D341Med (cell line): ENCODE data around the gene KCNK7.
"Not testable (repeated sequence)": the region's sequence is repeated elsewhere in the genome, so short reads cannot be mapped to it uniquely, and the experiment has no call there.

Experiments
- DNase-seq: peaks from one replicate; pipeline ENCODE4 v3.0.0; 2012; ENCODE audit warnings: low spot score

Gene KCNK7, protein sequence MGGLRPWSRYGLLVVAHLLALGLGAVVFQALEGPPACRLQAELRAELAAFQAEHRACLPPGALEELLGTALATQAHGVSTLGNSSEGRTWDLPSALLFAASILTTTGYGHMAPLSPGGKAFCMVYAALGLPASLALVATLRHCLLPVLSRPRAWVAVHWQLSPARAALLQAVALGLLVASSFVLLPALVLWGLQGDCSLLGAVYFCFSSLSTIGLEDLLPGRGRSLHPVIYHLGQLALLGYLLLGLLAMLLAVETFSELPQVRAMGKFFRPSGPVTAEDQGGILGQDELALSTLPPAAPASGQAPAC

GRCh38 chr11:65595543-65596281 lies at the start of gene KCNK7:
TSS of gene KCNK7 (minus strand) at chr11:65595800. CDS start at chr11:65595772, 28 bp downstream.
- DNase-seq = no peak

- DNase-seq = no peak
Observed at GRCh38 chr11:65644837-65645236, 49.2 kb upstream of the KCNK7 start.

DNA sequence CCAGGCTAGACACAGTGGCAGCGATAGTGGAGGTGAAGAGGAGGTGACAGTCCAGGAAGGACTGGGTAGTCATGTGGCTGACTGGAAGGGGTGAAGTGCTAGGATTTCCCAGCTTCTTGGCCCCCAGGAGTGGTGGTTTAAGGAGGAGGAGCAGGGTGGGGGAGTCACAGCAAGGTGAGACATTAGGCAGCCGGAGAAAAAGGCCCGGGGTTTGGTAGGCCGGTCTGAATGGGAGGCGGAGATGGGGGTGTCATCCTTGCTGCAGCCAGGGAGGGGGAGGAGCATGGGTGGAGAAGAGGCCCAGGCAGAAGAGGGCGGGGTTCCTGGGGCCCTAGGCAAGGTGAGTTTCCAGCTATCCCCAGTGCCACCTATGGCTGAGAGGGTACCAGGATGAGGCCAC lies 48.4 kb upstream of the KCNK7 start:
- DNase-seq = no peak

- no peak for DNase-seq
Observed at GRCh38 chr11:65642014-65642671, 46.5 kb upstream of the KCNK7 start.

- DNase-seq = no peak
Observed at GRCh38 chr11:65641297-65642013, 45.9 kb upstream of the KCNK7 start.

- DNase-seq = no peak
Observed at GRCh38 chr11:65640483-65641296, 45.1 kb upstream of the KCNK7 start.

GRCh38 chr11:65639623-65640482 lies 44.3 kb upstream of the KCNK7 start:
- no peak for DNase-seq

GRCh38 chr11:65639228-65639597 lies 43.6 kb upstream of the KCNK7 start:
- not testable (repeated sequence) for DNase-seq

DNA sequence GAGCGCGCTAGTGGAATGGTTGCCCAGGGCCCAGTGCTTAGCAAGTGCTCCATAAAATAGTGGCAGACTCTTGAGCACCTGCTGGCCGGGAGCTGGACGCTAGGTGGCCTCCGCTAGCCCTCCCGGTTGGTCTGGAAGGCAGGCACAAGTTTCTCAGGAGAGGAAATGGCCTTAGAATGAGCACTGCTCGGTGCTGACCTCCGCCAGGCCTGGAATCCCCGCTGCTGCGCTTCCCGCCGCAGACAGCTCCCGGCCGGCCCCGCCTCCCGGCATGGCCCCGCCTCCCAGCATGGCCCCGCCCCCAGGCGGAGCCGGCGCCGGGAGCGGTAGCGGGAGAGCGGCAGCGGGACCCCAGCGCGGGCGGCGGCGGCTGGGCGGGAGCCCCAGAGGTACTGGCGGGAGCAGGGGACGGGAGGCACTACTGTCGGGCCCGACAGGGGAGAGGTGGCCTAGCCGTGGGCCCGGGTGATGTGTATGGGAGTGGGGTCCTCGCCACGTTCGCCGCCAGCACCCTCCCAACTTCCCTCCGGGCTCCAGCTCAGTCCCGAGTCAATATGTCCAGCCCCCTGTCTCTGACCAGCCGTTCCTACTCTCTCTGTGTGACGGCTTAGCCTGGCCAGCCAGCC lies 42.3 kb upstream of the KCNK7 start, which contains the start of gene SIPA1:
TSS of gene SIPA1 (plus strand) at position 308 of the 626 bp plus-strand sequence. CDS start 2,821 bp downstream, outside the sequence.
- peak; percentile 96 for DNase-seq

DNA sequence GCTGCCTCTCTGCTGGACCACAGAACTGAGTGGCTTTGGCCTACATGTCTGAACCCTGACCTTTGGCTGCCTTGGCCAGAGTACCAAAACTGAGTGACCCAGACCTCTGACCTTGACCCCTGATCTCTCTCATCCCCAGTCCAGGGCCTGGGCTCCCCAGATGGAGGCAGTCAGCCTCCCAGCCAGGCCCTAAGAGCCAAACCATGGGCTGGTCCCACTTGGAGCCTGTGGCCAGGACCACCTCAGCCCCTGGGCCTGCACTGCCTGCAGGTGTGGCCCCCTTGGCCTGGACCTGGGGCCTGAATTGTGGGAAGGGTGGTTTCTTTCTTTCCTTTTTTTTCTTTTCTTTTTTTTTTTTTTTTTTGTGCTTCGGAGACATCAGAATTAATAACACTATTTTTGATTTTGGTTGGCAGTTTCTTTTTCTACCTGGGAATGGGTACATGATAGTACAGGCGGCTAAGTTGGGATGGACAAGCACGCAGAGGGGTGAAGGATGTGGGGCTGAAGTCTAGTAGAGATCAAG lies 41.5 kb upstream of the KCNK7 start:
- DNase-seq = no peak

- DNase-seq = no peak
Observed at GRCh38 chr11:65636108-65637031, 40.8 kb upstream of the KCNK7 start.

DNA sequence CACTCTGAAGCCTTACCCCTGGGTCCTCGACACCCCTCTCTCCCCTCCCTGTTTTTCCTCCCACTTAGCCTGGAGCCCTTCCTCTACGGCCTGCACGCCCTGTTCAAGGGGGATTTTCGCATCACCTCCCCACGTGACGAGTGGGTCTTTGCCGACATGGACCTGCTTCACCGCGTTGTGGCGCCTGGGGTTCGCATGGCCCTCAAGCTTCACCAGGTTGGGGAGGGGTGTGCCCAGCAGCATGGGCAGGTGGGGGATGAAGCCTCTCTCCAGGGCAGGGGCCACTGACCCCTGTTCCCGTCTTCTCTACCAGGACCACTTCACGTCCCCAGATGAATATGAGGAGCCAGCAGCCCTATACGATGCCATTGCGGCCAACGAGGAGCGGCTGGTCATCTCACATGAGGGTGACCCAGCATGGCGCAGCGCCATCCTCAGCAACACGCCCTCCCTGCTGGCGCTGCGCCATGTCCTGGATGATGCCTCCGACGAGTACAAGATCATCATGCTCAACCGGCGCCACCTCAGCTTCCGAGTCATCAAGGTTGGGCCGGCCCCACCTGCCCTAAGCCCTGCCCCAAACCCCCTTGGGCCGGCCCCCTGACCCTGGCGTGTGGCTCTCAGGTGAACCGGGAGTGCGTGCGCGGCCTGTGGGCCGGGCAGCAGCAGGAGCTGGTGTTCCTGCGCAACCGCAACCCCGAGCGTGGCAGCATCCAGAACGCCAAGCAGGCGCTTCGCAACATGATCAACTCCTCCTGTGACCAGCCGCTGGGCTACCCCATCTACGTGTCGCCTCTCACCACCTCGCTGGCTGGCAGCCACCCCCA lies 39.5 kb upstream of the KCNK7 start:
- DNase-seq = no peak

- DNase-seq = no peak
Observed at GRCh38 chr11:65634440-65634839, 38.8 kb upstream of the KCNK7 start.

DNA sequence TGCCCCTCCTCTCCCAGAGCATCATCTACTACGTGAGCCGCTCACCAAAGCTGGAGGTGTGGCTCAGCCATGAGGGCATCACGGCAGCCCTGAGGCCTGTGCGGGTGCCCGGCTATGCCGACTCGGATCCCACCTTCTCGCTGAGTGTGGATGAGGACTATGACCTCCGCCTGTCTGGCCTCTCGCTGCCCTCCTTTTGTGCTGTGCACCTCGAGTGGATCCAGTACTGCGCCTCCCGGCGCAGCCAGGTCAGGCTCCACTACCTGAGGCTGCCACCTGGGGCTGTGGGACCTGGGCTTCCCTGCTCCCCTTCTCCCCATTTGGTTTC lies 38.5 kb upstream of the KCNK7 start:
- no peak for DNase-seq

- no peak for DNase-seq
Observed at GRCh38 chr11:65633390-65634108, 37.9 kb upstream of the KCNK7 start.

DNA sequence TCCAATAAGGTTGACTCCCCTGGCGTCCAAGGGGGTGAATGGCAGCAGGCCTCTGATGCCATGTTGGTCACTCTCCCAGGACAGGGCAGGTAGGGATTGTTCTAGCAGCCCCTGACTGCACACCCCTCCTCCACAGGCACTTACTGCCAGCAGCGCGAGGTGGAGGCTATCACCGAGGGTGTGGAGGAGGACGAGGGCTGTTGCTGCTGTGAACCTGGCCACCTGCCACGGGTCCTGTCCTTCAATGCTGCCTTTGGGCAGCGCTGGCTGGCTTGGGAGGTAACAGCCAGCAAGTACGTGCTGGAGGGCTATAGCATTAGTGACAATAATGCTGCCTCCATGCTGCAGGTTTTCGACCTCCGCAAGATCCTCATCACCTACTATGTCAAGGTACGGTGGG lies 34.6 kb upstream of the KCNK7 start:
- no peak for DNase-seq

DNA sequence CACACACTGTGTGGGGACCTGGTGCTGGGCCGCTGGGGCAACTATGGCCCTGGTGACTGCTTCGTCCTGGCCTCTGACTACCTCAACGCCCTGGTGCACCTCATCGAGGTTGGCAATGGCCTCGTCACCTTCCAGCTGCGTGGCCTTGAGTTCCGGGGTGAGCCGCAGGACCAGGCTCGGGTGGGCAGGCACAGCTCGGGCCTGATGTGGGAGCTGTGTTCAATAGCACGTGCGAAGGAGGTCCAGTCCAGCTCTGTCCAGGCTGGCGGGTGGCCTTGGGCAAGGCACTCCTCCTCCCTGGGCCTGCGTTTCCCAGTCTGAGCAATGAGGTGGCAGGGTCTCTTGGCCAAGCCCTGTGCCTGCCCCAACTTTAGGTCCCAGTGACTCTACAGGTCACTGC lies 34.0 kb upstream of the KCNK7 start:
- DNase-seq = no peak
